NCI-H526 (cell line): Measurements from ENCODE around the gene KCNK2.

Source experiments
- DNase-seq, 2 experiments: peaks; one replicate each; lab custom pipeline; 2025; lab: John Stamatoyannopoulos, UW

Gene KCNK2

GRCh38 chr1:215256936-215257679 lies 174.6 kb downstream of the KCNK2 start:
- no peak for DNase-seq

DNA sequence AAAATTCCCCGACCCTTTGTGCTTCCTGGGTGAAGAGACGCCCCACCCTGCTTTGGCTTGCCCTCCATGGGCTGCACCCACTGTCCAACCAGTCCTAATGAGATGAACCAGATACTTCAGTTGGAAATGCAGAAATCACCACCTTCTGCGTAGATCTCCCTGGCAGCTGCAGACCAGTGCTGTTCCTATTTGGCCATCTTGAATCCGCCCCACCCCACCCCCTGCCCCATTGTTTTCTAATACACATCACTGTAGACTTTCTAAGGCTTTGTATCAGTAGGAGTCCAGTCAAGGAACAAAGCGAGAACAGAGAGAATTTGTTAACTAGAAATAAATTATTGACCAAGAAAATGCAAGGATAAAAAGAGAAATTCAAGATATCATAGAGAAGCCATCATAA lies 178.2 kb downstream of the KCNK2 start:
- DNase-seq: no peak

GRCh38 chr1:215262106-215262505 lies 179.6 kb downstream of the KCNK2 start:
- no peak for DNase-seq

DNA sequence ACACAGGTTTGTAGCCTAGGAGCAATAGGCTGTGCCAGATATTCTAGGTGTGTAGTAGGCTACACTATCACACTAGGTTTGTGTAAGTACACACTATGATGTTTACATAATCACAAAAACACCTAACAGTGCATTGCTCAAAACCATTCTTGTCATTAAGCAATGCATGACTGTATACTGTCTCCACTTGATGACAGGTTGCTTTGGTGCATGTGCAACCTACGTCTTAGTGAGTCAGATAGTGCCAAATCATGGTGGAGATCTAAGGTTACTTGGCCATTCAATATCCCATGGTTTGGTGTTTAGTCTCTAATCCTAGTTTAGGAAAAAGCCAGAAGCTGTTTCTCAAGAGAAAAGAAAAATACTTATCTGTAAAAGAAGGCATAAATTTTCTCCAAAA lies 181.1 kb downstream of the KCNK2 start:
- DNase-seq: no peak

- DNase-seq: no peak
Observed at GRCh38 chr1:215264649-215265048, 182.1 kb downstream of the KCNK2 start.

- DNase-seq: no peak
Observed at GRCh38 chr1:215267495-215267894, 185.0 kb downstream of the KCNK2 start.

DNA sequence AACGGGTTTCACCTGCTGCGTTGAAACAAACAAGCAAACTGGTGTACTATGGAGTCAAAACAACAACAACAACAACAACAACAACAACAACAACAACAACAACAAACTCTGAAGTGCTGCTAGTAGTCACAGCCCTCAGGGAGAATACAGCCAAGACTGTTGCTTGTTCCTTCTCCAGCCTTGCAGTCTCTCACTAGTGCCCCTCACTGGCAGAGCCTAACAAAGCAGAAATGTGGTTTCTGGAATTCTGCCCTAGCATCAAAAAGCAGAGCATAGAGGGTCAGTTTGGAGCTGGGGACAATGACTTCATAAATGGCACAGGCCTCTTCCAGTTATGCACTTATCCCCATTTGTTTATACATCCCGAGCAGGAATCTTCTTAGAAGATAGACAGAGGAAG lies 187.4 kb downstream of the KCNK2 start:
- no peak for DNase-seq

- no peak for DNase-seq
Observed at GRCh38 chr1:215273838-215274516, 191.4 kb downstream of the KCNK2 start.

GRCh38 chr1:215276582-215276981 lies 194.0 kb downstream of the KCNK2 start:
- no peak for DNase-seq

DNA sequence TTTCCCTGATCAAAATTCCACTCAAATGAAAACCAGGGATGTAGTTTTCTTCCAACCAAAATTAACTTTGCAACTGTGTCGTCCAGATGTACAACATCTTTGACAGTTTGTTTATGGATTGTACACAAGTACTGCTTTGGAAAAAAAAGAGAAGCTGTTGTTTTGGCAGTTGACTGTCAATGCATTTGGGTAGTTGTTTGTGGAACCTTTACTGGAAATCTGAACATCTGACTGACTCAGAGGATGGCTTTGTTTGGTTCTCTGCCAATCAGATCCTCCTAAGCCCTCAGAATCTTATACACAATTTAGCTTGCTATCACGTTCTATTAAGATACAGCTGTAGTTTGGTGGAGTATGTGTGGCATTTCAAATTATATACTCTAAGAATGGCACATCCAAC lies 195.0 kb downstream of the KCNK2 start:
- no peak for DNase-seq

DNA sequence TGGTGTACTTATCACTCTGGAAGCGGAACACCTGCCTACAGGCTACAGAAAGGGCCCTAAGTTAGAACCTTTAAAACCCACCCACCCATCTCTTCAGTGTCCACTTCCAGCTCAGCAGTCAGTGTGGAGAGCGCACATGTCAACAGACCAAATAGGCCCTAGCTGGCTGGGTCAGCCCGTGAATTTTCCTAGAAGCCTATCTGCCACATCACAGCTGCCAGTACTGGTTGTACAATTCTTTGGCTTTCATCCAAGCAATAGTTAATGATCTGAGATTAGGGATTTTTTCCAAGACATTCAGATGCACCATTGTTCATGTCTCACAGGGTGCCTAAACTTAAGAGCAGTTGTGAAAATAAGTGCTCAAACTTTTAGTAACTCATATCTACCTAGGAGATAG lies 197.1 kb downstream of the KCNK2 start:
- no peak for DNase-seq

DNA sequence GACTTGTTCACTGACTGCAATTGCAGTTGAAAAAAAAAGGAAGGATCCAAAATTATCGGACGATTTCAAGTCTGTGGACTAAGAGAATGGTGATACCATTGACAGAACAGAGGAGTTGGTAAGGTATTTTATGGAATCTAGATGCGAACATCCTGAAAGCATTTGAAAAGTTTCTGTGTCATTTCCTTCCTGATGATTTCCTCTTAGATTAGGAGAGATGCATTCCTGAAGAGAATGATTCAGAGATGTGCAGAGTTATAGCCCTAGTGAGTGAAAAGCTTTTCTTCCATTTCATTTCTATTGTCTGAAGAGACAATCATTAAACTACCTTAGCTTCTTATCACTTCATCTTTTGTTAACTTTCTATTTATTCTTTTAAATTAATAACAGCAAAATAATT lies 200.0 kb downstream of the KCNK2 start:
- DNase-seq: no peak

GRCh38 chr1:215285013-215285800 lies 202.7 kb downstream of the KCNK2 start:
- DNase-seq: no peak
